TTC549 (cell line): ENCODE measurements around the gene NAA16.
A peak's percentile ranks its signal among the peaks of the same experiment; 100 is the strongest.
"Not testable (repeated sequence)": the region's sequence is repeated elsewhere in the genome, so short reads cannot be mapped to it uniquely, and the experiment has no call there.

ENCODE experiments used
- FAIRE-seq: peaks from 2 replicates; lab custom pipeline; 2012; peaks lifted over from hg19 to GRCh38; lab: Jason Lieb, UNC

NAA16 gene

GRCh38 chr13:41306271-41307145 lies 4.6 kb upstream of the NAA16 start:
- no peak for FAIRE-seq

- FAIRE-seq = no peak
Measured at GRCh38 chr13:41307884-41308640, 3.0 kb upstream of the NAA16 start.

GRCh38 chr13:41311406-41312175 lies 524 bp downstream of the NAA16 start:
- no peak for FAIRE-seq

GRCh38 chr13:41312176-41312500 lies 1.1 kb downstream of the NAA16 start:
- FAIRE-seq = no peak

- no peak for FAIRE-seq
Measured at GRCh38 chr13:41313117-41313516, 2.0 kb downstream of the NAA16 start.

GRCh38 chr13:41313659-41314197 lies 2.7 kb downstream of the NAA16 start:
- no peak for FAIRE-seq

- no peak for FAIRE-seq
Measured at GRCh38 chr13:41315443-41316047, 4.5 kb downstream of the NAA16 start.

- no peak for FAIRE-seq
Measured at GRCh38 chr13:41317243-41317642, 6.2 kb downstream of the NAA16 start.

GRCh38 chr13:41325752-41326151 lies 14.7 kb downstream of the NAA16 start:
- no peak for FAIRE-seq

GRCh38 chr13:41326661-41327060 lies 15.6 kb downstream of the NAA16 start:
- no peak for FAIRE-seq

GRCh38 chr13:41327994-41328790 lies 17.1 kb downstream of the NAA16 start:
- no peak for FAIRE-seq

- FAIRE-seq = no peak
Measured at GRCh38 chr13:41332829-41333228, 21.8 kb downstream of the NAA16 start.

- FAIRE-seq = no peak
Measured at GRCh38 chr13:41334810-41335209, 23.7 kb downstream of the NAA16 start.

GRCh38 chr13:41344358-41344757 lies 33.3 kb downstream of the NAA16 start:
- no peak for FAIRE-seq

- no peak for FAIRE-seq
Measured at GRCh38 chr13:41345165-41345913, 34.3 kb downstream of the NAA16 start.

GRCh38 chr13:41345914-41346589 lies 35.0 kb downstream of the NAA16 start:
- FAIRE-seq = no peak

GRCh38 chr13:41352935-41353840 lies 42.1 kb downstream of the NAA16 start:
- peak; percentile 75 for FAIRE-seq

- FAIRE-seq = no peak
Measured at GRCh38 chr13:41354416-41354815, 43.3 kb downstream of the NAA16 start.

- FAIRE-seq = not testable (repeated sequence)
Measured at GRCh38 chr13:41356385-41356648, 45.2 kb downstream of the NAA16 start.
